ENCODE measurements around the gene FGF1.

Gene FGF1

GRCh38 chr5:142601432-142601831 lies 84.5 kb downstream of the FGF1 start:
- no peak for TF ChIP-seq RARB (CRISPR knock-in tag; IDR thresholded peaks at IDR 0.05)
- no peak for TF ChIP-seq GLIS3 (CRISPR knock-in tag; IDR thresholded peaks at IDR 0.05)
- no peak for TF ChIP-seq ISL1 (CRISPR knock-in tag; IDR thresholded peaks at IDR 0.05)
- TF ChIP-seq TCF4 (CRISPR knock-in tag; IDR thresholded peaks at IDR 0.05; ENCODE audit: borderline replicate concordance) = no peak
- TF ChIP-seq ESRRG (CRISPR knock-in tag; IDR thresholded peaks at IDR 0.05) = no peak
- no peak for TF ChIP-seq CSDC2 (CRISPR knock-in tag; IDR thresholded peaks at IDR 0.05)
- no peak for TF ChIP-seq OSR1 (CRISPR knock-in tag; IDR thresholded peaks at IDR 0.05)
- TF ChIP-seq ZFP30 (CRISPR knock-in tag; IDR thresholded peaks at IDR 0.05) = no peak
- TF ChIP-seq, protein P1, sequence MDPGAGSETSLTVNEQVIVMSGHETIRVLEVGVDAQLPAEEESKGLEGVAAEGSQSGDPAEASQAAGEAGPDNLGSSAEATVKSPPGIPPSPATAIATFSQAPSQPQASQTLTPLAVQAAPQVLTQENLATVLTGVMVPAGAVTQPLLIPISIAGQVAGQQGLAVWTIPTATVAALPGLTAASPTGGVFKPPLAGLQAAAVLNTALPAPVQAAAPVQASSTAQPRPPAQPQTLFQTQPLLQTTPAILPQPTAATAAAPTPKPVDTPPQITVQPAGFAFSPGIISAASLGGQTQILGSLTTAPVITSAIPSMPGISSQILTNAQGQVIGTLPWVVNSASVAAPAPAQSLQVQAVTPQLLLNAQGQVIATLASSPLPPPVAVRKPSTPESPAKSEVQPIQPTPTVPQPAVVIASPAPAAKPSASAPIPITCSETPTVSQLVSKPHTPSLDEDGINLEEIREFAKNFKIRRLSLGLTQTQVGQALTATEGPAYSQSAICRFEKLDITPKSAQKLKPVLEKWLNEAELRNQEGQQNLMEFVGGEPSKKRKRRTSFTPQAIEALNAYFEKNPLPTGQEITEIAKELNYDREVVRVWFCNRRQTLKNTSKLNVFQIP (CRISPR knock-in tag; IDR thresholded peaks at IDR 0.05; ENCODE audit: borderline replicate concordance, low read depth) = no peak
- TF ChIP-seq PPARA (CRISPR knock-in tag; IDR thresholded peaks at IDR 0.05; ENCODE audit: borderline replicate concordance) = no peak
- no peak for TF ChIP-seq ARNTL (CRISPR knock-in tag; IDR thresholded peaks at IDR 0.05; ENCODE audit: borderline replicate concordance, low read depth)
- TF ChIP-seq, protein P2, sequence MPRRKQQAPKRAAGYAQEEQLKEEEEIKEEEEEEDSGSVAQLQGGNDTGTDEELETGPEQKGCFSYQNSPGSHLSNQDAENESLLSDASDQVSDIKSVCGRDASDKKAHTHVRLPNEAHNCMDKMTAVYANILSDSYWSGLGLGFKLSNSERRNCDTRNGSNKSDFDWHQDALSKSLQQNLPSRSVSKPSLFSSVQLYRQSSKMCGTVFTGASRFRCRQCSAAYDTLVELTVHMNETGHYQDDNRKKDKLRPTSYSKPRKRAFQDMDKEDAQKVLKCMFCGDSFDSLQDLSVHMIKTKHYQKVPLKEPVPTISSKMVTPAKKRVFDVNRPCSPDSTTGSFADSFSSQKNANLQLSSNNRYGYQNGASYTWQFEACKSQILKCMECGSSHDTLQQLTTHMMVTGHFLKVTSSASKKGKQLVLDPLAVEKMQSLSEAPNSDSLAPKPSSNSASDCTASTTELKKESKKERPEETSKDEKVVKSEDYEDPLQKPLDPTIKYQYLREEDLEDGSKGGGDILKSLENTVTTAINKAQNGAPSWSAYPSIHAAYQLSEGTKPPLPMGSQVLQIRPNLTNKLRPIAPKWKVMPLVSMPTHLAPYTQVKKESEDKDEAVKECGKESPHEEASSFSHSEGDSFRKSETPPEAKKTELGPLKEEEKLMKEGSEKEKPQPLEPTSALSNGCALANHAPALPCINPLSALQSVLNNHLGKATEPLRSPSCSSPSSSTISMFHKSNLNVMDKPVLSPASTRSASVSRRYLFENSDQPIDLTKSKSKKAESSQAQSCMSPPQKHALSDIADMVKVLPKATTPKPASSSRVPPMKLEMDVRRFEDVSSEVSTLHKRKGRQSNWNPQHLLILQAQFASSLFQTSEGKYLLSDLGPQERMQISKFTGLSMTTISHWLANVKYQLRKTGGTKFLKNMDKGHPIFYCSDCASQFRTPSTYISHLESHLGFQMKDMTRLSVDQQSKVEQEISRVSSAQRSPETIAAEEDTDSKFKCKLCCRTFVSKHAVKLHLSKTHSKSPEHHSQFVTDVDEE (CRISPR knock-in tag; IDR thresholded peaks at IDR 0.05) = no peak
- no peak for ATAC-seq

DNA sequence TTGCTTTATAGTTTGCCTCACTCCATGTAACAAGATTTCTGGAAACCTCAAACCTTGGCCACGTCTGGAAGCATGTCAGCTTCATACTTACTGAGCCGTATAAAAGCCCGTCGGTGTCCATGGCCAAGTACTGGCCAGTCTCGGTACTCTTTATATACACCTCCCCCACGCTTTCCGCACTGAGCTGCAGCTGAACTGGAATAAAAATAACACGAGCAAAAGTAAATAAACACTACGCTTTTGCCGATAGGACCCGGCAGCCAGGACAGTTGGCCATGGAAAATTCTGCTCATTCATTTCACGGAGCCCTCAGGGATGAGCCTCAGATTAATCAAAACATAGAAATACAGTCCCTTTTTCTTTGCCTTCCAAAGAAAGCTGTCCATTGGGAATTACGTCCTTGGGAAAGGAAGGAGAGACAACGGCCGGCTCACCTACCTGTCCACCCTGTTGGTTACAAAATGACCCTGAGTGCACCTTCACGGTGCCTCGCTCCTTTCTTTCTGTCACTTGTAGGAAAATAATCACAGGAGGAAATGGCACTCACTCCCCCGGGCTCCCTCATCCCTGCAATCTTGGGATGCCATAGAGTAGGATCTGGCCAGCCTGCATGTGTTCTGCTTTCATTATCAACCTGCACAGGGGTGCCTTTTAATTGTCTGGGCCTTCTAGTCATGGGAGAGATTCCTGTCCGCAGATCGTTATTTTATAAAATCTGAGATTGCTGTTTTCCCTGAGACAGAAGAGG lies 85.1 kb downstream of the FGF1 start:
- no peak for TF ChIP-seq PPARA (CRISPR knock-in tag; IDR thresholded peaks at IDR 0.05; ENCODE audit: borderline replicate concordance)
- no peak for TF ChIP-seq BACH2 (CRISPR knock-in tag; IDR thresholded peaks at IDR 0.05; ENCODE audit: borderline replicate concordance)
- TF ChIP-seq TCF4 (CRISPR knock-in tag; IDR thresholded peaks at IDR 0.05; ENCODE audit: borderline replicate concordance) = no peak
- TF ChIP-seq ZNF70 (CRISPR knock-in tag; IDR thresholded peaks at IDR 0.05) = no peak
- TF ChIP-seq CSDC2 (CRISPR knock-in tag; IDR thresholded peaks at IDR 0.05) = no peak
- TF ChIP-seq GLIS3 (CRISPR knock-in tag; IDR thresholded peaks at IDR 0.05) = no peak
- no peak for TF ChIP-seq ESRRG (CRISPR knock-in tag; IDR thresholded peaks at IDR 0.05)
- no peak for TF ChIP-seq RARB (CRISPR knock-in tag; IDR thresholded peaks at IDR 0.05)
- TF ChIP-seq, protein P1 (CRISPR knock-in tag; IDR thresholded peaks at IDR 0.05; ENCODE audit: borderline replicate concordance, low read depth) = no peak
- TF ChIP-seq TOX (CRISPR knock-in tag; IDR thresholded peaks at IDR 0.05; ENCODE audit: borderline replicate concordance) = no peak
- TF ChIP-seq ZC3H10 (CRISPR knock-in tag; IDR thresholded peaks at IDR 0.05) = no peak
- TF ChIP-seq ZNF565 (CRISPR knock-in tag; conservative IDR thresholded peaks at IDR 0.05; ENCODE audit: low read depth) = no peak
- no peak for TF ChIP-seq ZNF8 (CRISPR knock-in tag; IDR thresholded peaks at IDR 0.05)
- TF ChIP-seq CREB5 (CRISPR knock-in tag; IDR thresholded peaks at IDR 0.05; ENCODE audit: low read depth) = no peak
- no peak for TF ChIP-seq SNAI2 (CRISPR knock-in tag; IDR thresholded peaks at IDR 0.05)
- no peak for TF ChIP-seq ISL1 (CRISPR knock-in tag; IDR thresholded peaks at IDR 0.05)
- TF ChIP-seq ZFP30 (CRISPR knock-in tag; IDR thresholded peaks at IDR 0.05) = no peak
- TF ChIP-seq, protein P2 (CRISPR knock-in tag; IDR thresholded peaks at IDR 0.05) = no peak
- TF ChIP-seq CSRNP3 (CRISPR knock-in tag; IDR thresholded peaks at IDR 0.05) = no peak
- TF ChIP-seq ARNTL (CRISPR knock-in tag; IDR thresholded peaks at IDR 0.05; ENCODE audit: borderline replicate concordance, low read depth) = no peak
- ATAC-seq = no peak
